ENCODE data around the gene TCEAL5.
"Not testable (repeated sequence)": the region's sequence is repeated elsewhere in the genome, so short reads cannot be mapped to it uniquely, and the experiment has no call there.

The TCEAL5 gene

GRCh38 chrX:103276581-103277002 lies at the start of gene TCEAL5:
Gene TCEAL5, minus strand, starts transcription at chrX:103276750. Its CDS starts 2,187 bp downstream, at chrX:103274563.
- DNase-seq (ENCODE audit: low spot score): no peak

GRCh38 chrX:103311399-103311780 lies 34.8 kb upstream of the TCEAL5 start:
- DNase-seq (ENCODE audit: low spot score): no peak

- no peak for DNase-seq (ENCODE audit: low spot score)
Measured at GRCh38 chrX:103310555-103311398, 34.2 kb upstream of the TCEAL5 start, which contains the start of gene BEX2. Gene BEX2, minus strand, starts transcription at chrX:103310990. Its CDS starts 1,014 bp downstream, at chrX:103309976.

- no peak for DNase-seq (ENCODE audit: low spot score)
Measured at GRCh38 chrX:103309860-103310554, 33.5 kb upstream of the TCEAL5 start.

GRCh38 chrX:103305666-103306065 lies 29.1 kb upstream of the TCEAL5 start:
- not testable (repeated sequence) for DNase-seq (ENCODE audit: low spot score)

GRCh38 chrX:103304705-103305104 lies 28.2 kb upstream of the TCEAL5 start:
- DNase-seq (ENCODE audit: low spot score): no peak

GRCh38 chrX:103293118-103293517 lies 16.6 kb upstream of the TCEAL5 start:
- DNase-seq (ENCODE audit: low spot score): no peak

GRCh38 chrX:103279624-103280023 lies 3.1 kb upstream of the TCEAL5 start:
- DNase-seq (ENCODE audit: low spot score): no peak

- DNase-seq (ENCODE audit: low spot score): no peak
Measured at GRCh38 chrX:103275947-103276567, 493 bp downstream of the TCEAL5 start.

- DNase-seq (ENCODE audit: low spot score): no peak
Measured at GRCh38 chrX:103274284-103274683, 2.3 kb downstream of the TCEAL5 start.

- DNase-seq (ENCODE audit: low spot score): no peak
Measured at GRCh38 chrX:103258275-103258674, 18.3 kb downstream of the TCEAL5 start.

- DNase-seq (ENCODE audit: low spot score): no peak
Measured at GRCh38 chrX:103256651-103257050, 19.9 kb downstream of the TCEAL5 start.

GRCh38 chrX:103254921-103255493 lies 21.5 kb downstream of the TCEAL5 start, which contains the start of gene TCEAL8:
Gene TCEAL8, minus strand, starts transcription at chrX:103255155. Its CDS starts 1,176 bp downstream, at chrX:103253979.
- peak; percentile 88 for DNase-seq (ENCODE audit: low spot score)

GRCh38 chrX:103254171-103254824 lies 22.3 kb downstream of the TCEAL5 start:
- DNase-seq (ENCODE audit: low spot score): peak; percentile 48

GRCh38 chrX:103253608-103254007 lies 22.9 kb downstream of the TCEAL5 start:
- DNase-seq (ENCODE audit: low spot score): peak; percentile 30

- no peak for DNase-seq (ENCODE audit: low spot score)
Measured at GRCh38 chrX:103250977-103251376, 25.6 kb downstream of the TCEAL5 start.

- DNase-seq (ENCODE audit: low spot score): no peak
Measured at GRCh38 chrX:103249805-103250204, 26.7 kb downstream of the TCEAL5 start.

- peak; percentile 53 for DNase-seq (ENCODE audit: low spot score)
Measured at GRCh38 chrX:103248553-103248952, 28.0 kb downstream of the TCEAL5 start.

- DNase-seq (ENCODE audit: low spot score): no peak
Measured at GRCh38 chrX:103240155-103240554, 36.4 kb downstream of the TCEAL5 start.

- no peak for DNase-seq (ENCODE audit: low spot score)
Measured at GRCh38 chrX:103236296-103236695, 40.3 kb downstream of the TCEAL5 start.

GRCh38 chrX:103235608-103236007 lies 40.9 kb downstream of the TCEAL5 start:
- not testable (repeated sequence) for DNase-seq (ENCODE audit: low spot score)

- no peak for DNase-seq (ENCODE audit: low spot score)
Measured at GRCh38 chrX:103234869-103235268, 41.7 kb downstream of the TCEAL5 start.

All from RKO (cell line).